AG04449 (cell line): ENCODE data around the gene RIPK3.

ENCODE experiments used
- CTCF ChIA-PET: fragments of 350-600 bp; formaldehyde crosslinking; extraction: SDS; loops from one replicate; lab custom pipeline; 2021; ENCODE audit warnings: antibody characterized with exemption; lab: Yijun Ruan, JAX
- POLR2A ChIA-PET: fragments of 400-600, 350-600 bp; formaldehyde crosslinking; extraction: SDS; loops from one replicate; lab custom pipeline; 2020; ENCODE audit warnings: antibody characterized with exemption, inconsistent platforms; lab: Yijun Ruan, JAX
- DNase-seq: peaks from one replicate; pipeline ENCODE4 v3.0.0-alpha.2; 2010; ENCODE audit warnings: low read depth, low spot score
- H3K4me3 ChIP-seq: 2 replicates; pipeline ENCODE4 v1.5.1; 2011; ENCODE audit warnings: low read depth, mild to moderate bottlenecking, control low read depth, low read length
- TF ChIP-seq, protein P1 (sequence below): IDR thresholded peaks from one replicate; pipeline ENCODE4 v1.5.1; 2011; ENCODE audit warnings: mild to moderate bottlenecking, moderate library complexity, low read length, control low read depth, inconsistent platforms; ENCODE audit not compliant: insufficient read depth; ENCODE audit errors: missing control alignments

The RIPK3 gene

DNA sequence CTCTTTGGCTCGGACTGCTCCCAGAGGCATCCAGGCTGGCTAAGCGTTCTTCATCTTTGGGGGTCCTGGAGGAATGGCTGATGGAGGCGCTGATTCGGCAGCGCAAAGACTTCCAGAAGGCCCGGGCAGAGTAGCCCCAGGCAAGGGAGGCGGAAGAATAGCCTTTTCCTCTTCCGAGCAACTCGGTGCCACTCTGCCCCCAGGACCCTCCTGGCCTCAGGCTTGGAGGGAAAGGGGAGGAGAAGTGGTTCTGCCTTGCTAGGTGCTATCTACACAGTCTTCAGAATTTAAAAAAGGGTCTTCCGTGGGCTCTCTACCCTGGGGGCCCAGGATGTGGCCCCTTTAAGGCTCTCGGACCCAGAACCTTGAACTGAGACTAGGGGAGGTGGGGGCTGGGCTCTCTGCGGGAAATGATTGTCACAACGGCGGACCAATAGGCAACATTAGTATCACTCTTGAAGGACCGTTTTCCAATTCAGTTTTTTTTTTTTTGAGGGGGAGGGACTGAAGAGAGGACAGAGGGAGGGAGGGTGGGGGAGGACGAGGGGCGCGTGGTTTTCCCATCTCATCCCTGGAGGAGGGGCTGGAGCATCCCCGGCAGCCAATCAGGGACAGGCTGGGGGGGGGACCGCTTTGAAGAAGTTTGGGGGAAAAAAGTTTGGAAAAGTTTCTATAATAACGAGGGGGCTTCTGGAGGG lies 27.9 kb upstream of the RIPK3 start, which contains the start of gene NFATC4:
Gene NFATC4, plus strand, starts transcription at position 671 of the 698 bp plus-strand sequence. CDS start 157 bp downstream, outside the sequence.
- H3K4me3 ChIP-seq: peak within 1 kb of the TSS; percentile 88
- POLR2A ChIA-PET: interaction anchor here (0.6 kb wide), 1 partner anchor 68 kb away, joined by 5 read pairs; no protein-coding TSS in a partner anchor
- DNase-seq: peak; percentile 87
- CTCF ChIA-PET: interaction anchor here (1.5 to 6.2 kb wide), 3 partner anchors 8 to 64 kb away, joined by 3 to 46 read pairs (median 6); no protein-coding TSS in a partner anchor
- TF ChIP-seq, protein P1, sequence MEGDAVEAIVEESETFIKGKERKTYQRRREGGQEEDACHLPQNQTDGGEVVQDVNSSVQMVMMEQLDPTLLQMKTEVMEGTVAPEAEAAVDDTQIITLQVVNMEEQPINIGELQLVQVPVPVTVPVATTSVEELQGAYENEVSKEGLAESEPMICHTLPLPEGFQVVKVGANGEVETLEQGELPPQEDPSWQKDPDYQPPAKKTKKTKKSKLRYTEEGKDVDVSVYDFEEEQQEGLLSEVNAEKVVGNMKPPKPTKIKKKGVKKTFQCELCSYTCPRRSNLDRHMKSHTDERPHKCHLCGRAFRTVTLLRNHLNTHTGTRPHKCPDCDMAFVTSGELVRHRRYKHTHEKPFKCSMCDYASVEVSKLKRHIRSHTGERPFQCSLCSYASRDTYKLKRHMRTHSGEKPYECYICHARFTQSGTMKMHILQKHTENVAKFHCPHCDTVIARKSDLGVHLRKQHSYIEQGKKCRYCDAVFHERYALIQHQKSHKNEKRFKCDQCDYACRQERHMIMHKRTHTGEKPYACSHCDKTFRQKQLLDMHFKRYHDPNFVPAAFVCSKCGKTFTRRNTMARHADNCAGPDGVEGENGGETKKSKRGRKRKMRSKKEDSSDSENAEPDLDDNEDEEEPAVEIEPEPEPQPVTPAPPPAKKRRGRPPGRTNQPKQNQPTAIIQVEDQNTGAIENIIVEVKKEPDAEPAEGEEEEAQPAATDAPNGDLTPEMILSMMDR: no peak

GRCh38 chr14:24366721-24367513 lies 27.1 kb upstream of the RIPK3 start:
- CTCF ChIA-PET: interaction anchor here (0.8 to 2.3 kb wide), 20 partner anchors 10 to 74 kb away, joined by 3 to 83 read pairs (median 10); partner anchors contain the start of genes ADCY4, CBLN3, CIDEB and KHNYN
- peak overlapping the region; percentile 59 for H3K4me3 ChIP-seq
- TF ChIP-seq, protein P1: no peak
- POLR2A ChIA-PET: interaction anchor here (0.6 to 2.3 kb wide), 10 partner anchors 10 to 75 kb away, joined by 3 to 32 read pairs (median 4); partner anchors contain the start of genes CBLN3 and KHNYN
- DNase-seq: peak; percentile 81

GRCh38 chr14:24366413-24366720 lies 26.6 kb upstream of the RIPK3 start:
- TF ChIP-seq, protein P1: no peak
- peak overlapping the region; percentile 59 for H3K4me3 ChIP-seq
- DNase-seq: no peak
- CTCF ChIA-PET: interaction anchor here (0.8 to 2.3 kb wide), 25 partner anchors 10 to 75 kb away, joined by 3 to 83 read pairs (median 7); partner anchors contain the start of genes ADCY4, CBLN3, CIDEB and KHNYN
- POLR2A ChIA-PET: interaction anchor here (0.6 to 2.3 kb wide), 10 partner anchors 9 to 75 kb away, joined by 3 to 32 read pairs (median 4); partner anchors contain the start of genes CBLN3 and KHNYN

GRCh38 chr14:24365600-24366412 lies 26.0 kb upstream of the RIPK3 start:
- H3K4me3 ChIP-seq: peak overlapping the region; percentile 59
- CTCF ChIA-PET: interaction anchor here (0.7 to 2.3 kb wide), 31 partner anchors 9 to 76 kb away, joined by 3 to 83 read pairs (median 5); partner anchors contain the start of genes ADCY4, CBLN3, CIDEB and KHNYN
- peak; percentile 65 for DNase-seq
- TF ChIP-seq, protein P1: peak; percentile 97
- POLR2A ChIA-PET: interaction anchor here (0.6 to 2.3 kb wide), 12 partner anchors 8 to 76 kb away, joined by 3 to 32 read pairs (median 4); partner anchors contain the start of genes CBLN3, KHNYN and SDR39U1

DNA sequence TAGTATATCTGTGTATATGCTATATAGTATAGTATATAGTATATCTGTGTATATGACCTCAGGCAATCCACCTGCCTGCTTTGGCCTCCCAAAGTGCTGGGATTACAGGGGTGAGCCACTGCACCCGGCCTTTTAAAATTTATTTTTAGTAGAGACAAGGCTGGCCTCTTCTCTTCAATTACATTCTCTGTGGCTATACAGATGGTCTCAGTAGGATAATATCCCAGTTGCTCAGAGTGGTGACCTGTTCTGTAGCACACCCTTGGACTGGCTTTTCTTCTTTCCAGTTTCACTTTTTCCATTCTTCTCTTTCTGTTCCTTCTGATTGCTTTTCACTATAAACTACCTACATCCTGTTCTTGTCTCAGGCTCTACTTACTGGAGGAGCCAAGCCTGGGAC lies 25.1 kb upstream of the RIPK3 start:
- no peak overlapping the region for H3K4me3 ChIP-seq
- ChIA-PET POLR2A (interaction anchor here (0.9 to 2.3 kb wide), 2 partner anchors 66 to 77 kb away, joined by 4 to 32 read pairs; partner anchors contain the start of genes CBLN3, KHNYN and SDR39U1), CTCF (interaction anchor here (0.7 to 2.3 kb wide), 22 partner anchors 8 to 77 kb away, joined by 3 to 83 read pairs (median 8); partner anchors contain the start of genes ADCY4, CBLN3, CIDEB and KHNYN)
- DNase-seq: no peak
- TF ChIP-seq, protein P1: no peak
